ENCODE results near the gene PDLIM5.
A peak's percentile ranks its signal among the peaks of the same experiment; 100 is the strongest.

Gene PDLIM5

DNA sequence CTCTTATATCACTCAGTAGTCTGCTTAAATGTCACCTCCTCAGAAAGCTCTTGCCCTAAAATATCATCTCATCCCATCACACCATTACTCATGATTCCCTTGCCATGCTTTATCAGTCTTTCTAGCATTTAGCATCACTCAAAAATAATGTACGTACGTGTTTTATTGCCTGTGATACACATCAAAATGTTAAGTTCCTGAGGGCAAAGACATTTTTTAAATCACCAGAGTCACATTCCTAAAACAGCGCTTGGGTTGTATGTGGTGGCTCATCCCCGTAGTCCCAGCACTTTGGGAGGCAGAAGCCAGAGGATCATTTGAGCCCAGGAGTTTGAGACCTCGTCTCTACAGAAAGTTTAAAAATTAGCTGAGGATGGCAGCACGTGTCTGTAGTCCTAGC is 21.3 kb upstream of the PDLIM5 start:
- no peaks in the 10 kb centered on the region for H4K20me1 ChIP-seq (ENCODE audit: insufficient read depth, low read length, poor library complexity, severe bottlenecking)
- 0 out of 2 replicates have a peak overlapping the region, but pooled peaks have one; percentile 54 for H2AFZ ChIP-seq (ENCODE audit: low read length)
- H3F3A ChIP-seq (ENCODE audit: low read depth), result no peaks in the 10 kb centered on the region
- no peak for TF ChIP-seq EZH2phosphoT487 (IDR thresholded peaks at IDR 0.05; ENCODE audit: borderline replicate concordance)
- TF ChIP-seq, protein P1, sequence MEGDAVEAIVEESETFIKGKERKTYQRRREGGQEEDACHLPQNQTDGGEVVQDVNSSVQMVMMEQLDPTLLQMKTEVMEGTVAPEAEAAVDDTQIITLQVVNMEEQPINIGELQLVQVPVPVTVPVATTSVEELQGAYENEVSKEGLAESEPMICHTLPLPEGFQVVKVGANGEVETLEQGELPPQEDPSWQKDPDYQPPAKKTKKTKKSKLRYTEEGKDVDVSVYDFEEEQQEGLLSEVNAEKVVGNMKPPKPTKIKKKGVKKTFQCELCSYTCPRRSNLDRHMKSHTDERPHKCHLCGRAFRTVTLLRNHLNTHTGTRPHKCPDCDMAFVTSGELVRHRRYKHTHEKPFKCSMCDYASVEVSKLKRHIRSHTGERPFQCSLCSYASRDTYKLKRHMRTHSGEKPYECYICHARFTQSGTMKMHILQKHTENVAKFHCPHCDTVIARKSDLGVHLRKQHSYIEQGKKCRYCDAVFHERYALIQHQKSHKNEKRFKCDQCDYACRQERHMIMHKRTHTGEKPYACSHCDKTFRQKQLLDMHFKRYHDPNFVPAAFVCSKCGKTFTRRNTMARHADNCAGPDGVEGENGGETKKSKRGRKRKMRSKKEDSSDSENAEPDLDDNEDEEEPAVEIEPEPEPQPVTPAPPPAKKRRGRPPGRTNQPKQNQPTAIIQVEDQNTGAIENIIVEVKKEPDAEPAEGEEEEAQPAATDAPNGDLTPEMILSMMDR (conservative IDR thresholded peaks at IDR 0.05; ENCODE audit: low read length), result no peak
- no peaks in the 10 kb centered on the region for H3K9me2 ChIP-seq (replicated peaks; ENCODE audit: low read depth, low read length)
- no peak overlapping the region for H3K4me3 ChIP-seq (ENCODE audit: low read length, poor library complexity, severe bottlenecking)
- no peaks in the 10 kb centered on the region for H3K4me1 ChIP-seq (ENCODE audit: insufficient read depth, low read length, poor library complexity, severe bottlenecking)
- peaks cover 11% of the 10 kb centered on the region; the same call in 1 of the 2 replicates for H3K9me3 ChIP-seq (ENCODE audit: insufficient read depth, low read depth, low read length)
- no peaks in the 10 kb centered on the region for H3K79me2 ChIP-seq (ENCODE audit: insufficient read depth, low read length)
- H3K36me3 ChIP-seq (ENCODE audit: insufficient read depth, low read length), result no peaks in the 10 kb centered on the region
- H3K4me2 ChIP-seq (ENCODE audit: low read depth, low read length, poor library complexity, severe bottlenecking), result no peak overlapping the region
- no peaks in the 10 kb centered on the region for H3K27me3 ChIP-seq (ENCODE audit: insufficient read depth, low read length, poor library complexity, severe bottlenecking)
- H3K9ac ChIP-seq (ENCODE audit: low read depth, low read length, poor library complexity, severe bottlenecking), result no peak overlapping the region

DNA sequence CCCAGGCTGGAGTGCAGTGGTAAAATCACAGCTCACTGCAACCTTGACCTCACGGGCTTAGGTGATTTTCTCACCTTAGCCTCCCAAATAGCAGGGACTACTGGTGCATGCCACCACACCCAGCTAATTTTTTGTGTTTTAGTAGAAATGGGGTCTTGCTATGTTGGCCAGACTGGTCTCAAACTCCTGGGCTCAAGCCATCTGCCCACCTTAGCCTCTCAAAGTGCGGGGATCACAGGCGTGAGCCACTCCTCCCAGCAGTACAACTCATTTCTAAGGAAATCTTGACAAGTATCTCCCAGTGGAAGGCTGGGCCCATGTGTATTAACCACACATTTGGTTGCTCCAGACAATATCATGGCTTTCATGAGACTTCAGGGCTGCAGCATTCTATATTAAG is 20.4 kb upstream of the PDLIM5 start:
- H2AFZ ChIP-seq (ENCODE audit: low read length), result no peak overlapping the region
- H3K4me2 ChIP-seq (ENCODE audit: low read depth, low read length, poor library complexity, severe bottlenecking), result no peak overlapping the region
- H3K27me3 ChIP-seq (ENCODE audit: insufficient read depth, low read length, poor library complexity, severe bottlenecking), result no peaks in the 10 kb centered on the region
- H3K9ac ChIP-seq (ENCODE audit: low read depth, low read length, poor library complexity, severe bottlenecking), result no peak overlapping the region
- H3K9me3 ChIP-seq (ENCODE audit: insufficient read depth, low read depth, low read length), result peaks cover 8% of the 10 kb centered on the region; the same call in 1 of the 2 replicates
- no peak overlapping the region for H3K4me3 ChIP-seq (ENCODE audit: low read length, poor library complexity, severe bottlenecking)
- H3F3A ChIP-seq (ENCODE audit: low read depth), result no peaks in the 10 kb centered on the region
- no peaks in the 10 kb centered on the region for H3K4me1 ChIP-seq (ENCODE audit: insufficient read depth, low read length, poor library complexity, severe bottlenecking)
- H4K20me1 ChIP-seq (ENCODE audit: insufficient read depth, low read length, poor library complexity, severe bottlenecking), result no peaks in the 10 kb centered on the region
- no peaks in the 10 kb centered on the region for H3K79me2 ChIP-seq (ENCODE audit: insufficient read depth, low read length)
- no peaks in the 10 kb centered on the region for H3K36me3 ChIP-seq (ENCODE audit: insufficient read depth, low read length)
- H3K9me2 ChIP-seq (replicated peaks; ENCODE audit: low read depth, low read length), result no peaks in the 10 kb centered on the region
- TF ChIP-seq, protein P1 (conservative IDR thresholded peaks at IDR 0.05; ENCODE audit: low read length), result no peak
- TF ChIP-seq EZH2phosphoT487 (IDR thresholded peaks at IDR 0.05; ENCODE audit: borderline replicate concordance), result no peak

DNA sequence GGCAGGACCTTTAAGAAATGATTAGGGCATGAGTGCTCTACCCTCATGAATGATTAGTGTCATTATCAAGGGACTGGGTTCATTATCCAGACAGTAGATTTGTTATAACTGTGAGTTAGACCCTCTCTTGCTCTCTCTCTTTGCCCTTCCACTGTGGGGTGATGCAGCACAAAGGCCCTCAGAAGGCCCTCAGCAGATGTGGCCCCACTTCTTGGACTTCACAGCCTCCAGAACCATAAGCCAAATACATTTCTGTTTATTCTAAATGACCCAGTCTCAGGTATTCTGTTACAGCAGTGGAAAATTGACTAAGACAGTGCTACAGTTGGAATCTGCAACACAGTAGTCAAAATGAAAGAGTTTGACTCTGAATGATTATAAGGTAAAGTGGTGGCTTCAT is 17.2 kb upstream of the PDLIM5 start:
- no peaks in the 10 kb centered on the region for H3F3A ChIP-seq (ENCODE audit: low read depth)
- TF ChIP-seq, protein P1 (conservative IDR thresholded peaks at IDR 0.05; ENCODE audit: low read length), result no peak
- TF ChIP-seq EZH2phosphoT487 (IDR thresholded peaks at IDR 0.05; ENCODE audit: borderline replicate concordance), result no peak
- no peaks in the 10 kb centered on the region for H3K27me3 ChIP-seq (ENCODE audit: insufficient read depth, low read length, poor library complexity, severe bottlenecking)
- H2AFZ ChIP-seq (ENCODE audit: low read length), result no peak overlapping the region
- H3K79me2 ChIP-seq (ENCODE audit: insufficient read depth, low read length), result no peaks in the 10 kb centered on the region
- no peak overlapping the region for H3K9ac ChIP-seq (ENCODE audit: low read depth, low read length, poor library complexity, severe bottlenecking)
- no peaks in the 10 kb centered on the region for H4K20me1 ChIP-seq (ENCODE audit: insufficient read depth, low read length, poor library complexity, severe bottlenecking)
- H3K36me3 ChIP-seq (ENCODE audit: insufficient read depth, low read length), result no peaks in the 10 kb centered on the region
- H3K9me2 ChIP-seq (replicated peaks; ENCODE audit: low read depth, low read length), result no peaks in the 10 kb centered on the region
- H3K9me3 ChIP-seq (ENCODE audit: insufficient read depth, low read depth, low read length), result no peaks in the 10 kb centered on the region
- peaks cover 3% of the 10 kb centered on the region for H3K4me1 ChIP-seq (ENCODE audit: insufficient read depth, low read length, poor library complexity, severe bottlenecking)
- H3K4me2 ChIP-seq (ENCODE audit: low read depth, low read length, poor library complexity, severe bottlenecking), result no peak overlapping the region
- H3K4me3 ChIP-seq (ENCODE audit: low read length, poor library complexity, severe bottlenecking), result no peak overlapping the region
